Vagina (tissue), 2 donors: Measurements from ENCODE around the gene HDAC1.

ENCODE experiments used
- POLR2AphosphoS5 ChIP-seq, 2 donors: sonication (generic); formaldehyde crosslinking; IDR thresholded peaks; one replicate each; pipeline ENCODE4 v1.9.0; 2017; ENCODE audit warnings: antibody characterized with exemption in 2 of 2, mild to moderate bottlenecking in 2 of 2, low read depth in 1 of 2; ENCODE audit not compliant: insufficient read depth in 1 of 2
- TF ChIP-seq, protein P1 (sequence below), 3 experiments: fragments of 450-650 bp in 2 of 3; fragments of 200-600 bp in 1 of 3; sonication (generic) in 1 of 3; IDR thresholded peaks; one replicate each; pipeline ENCODE4 v1.5.1; 2017 to 2019; ENCODE audit warnings: antibody characterized with exemption in 3 of 3, mild to moderate bottlenecking in 2 of 3, moderate library complexity in 2 of 3

- TF ChIP-seq, protein P1, sequence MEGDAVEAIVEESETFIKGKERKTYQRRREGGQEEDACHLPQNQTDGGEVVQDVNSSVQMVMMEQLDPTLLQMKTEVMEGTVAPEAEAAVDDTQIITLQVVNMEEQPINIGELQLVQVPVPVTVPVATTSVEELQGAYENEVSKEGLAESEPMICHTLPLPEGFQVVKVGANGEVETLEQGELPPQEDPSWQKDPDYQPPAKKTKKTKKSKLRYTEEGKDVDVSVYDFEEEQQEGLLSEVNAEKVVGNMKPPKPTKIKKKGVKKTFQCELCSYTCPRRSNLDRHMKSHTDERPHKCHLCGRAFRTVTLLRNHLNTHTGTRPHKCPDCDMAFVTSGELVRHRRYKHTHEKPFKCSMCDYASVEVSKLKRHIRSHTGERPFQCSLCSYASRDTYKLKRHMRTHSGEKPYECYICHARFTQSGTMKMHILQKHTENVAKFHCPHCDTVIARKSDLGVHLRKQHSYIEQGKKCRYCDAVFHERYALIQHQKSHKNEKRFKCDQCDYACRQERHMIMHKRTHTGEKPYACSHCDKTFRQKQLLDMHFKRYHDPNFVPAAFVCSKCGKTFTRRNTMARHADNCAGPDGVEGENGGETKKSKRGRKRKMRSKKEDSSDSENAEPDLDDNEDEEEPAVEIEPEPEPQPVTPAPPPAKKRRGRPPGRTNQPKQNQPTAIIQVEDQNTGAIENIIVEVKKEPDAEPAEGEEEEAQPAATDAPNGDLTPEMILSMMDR (IDR thresholded peaks at IDR 0.05), result no peak
- peak; percentile 50 to 58 for TF ChIP-seq POLR2AphosphoS5 (IDR thresholded peaks at IDR 0.05; ENCODE audit: insufficient read depth in 1 of 2, low read depth in 1 of 2)
Measured at GRCh38 chr1:32249831-32250525, 41.9 kb upstream of the HDAC1 start.
